Thyroid gland (tissue), 4 donors: ENCODE data around the gene PTPN9. TPM values are rescaled to one million over a fixed set of nuclear protein-coding genes. Genes with fewer than 3 reads are reported as not detected.
A peak's percentile ranks its signal among the peaks of the same experiment; 100 is the strongest.
"Not testable (repeated sequence)": the region's sequence is repeated elsewhere in the genome, so short reads cannot be mapped to it uniquely, and the experiment has no call there.

Source experiments
- DNase-seq, 2 donors: peaks; one replicate each; pipeline ENCODE4 v3.0.0-alpha.2; 2019
- H3K27ac ChIP-seq, 3 donors: fragments of 200-600 bp; sonication (generic); 1 replicate in 2 of 3; 2 replicates in 1 of 3; pipeline ENCODE4 v1.5.1; 2016 to 2019; ENCODE audit warnings: mild to moderate bottlenecking in 1 of 3, moderate library complexity in 1 of 3
- H3K27me3 ChIP-seq: fragments of 200-600 bp; sonication (generic); one replicate; pipeline ENCODE4 v1.5.1; 2019
- H3K36me3 ChIP-seq, 2 donors: fragments of 200-600 bp; sonication (generic); one replicate each; pipeline ENCODE4 v1.5.1; 2016 to 2019
- H3K4me1 ChIP-seq, 2 donors: fragments of 200-600 bp; sonication (generic); one replicate each; pipeline ENCODE4 v1.5.1; 2017 to 2019
- H3K4me3 ChIP-seq, 3 donors: fragments of 200-600 bp; sonication (generic); replicated peaks in 1 of 3; 1 replicate in 2 of 3; 2 replicates in 1 of 3; pipeline ENCODE4 v1.5.1; 2016; ENCODE audit warnings: mild to moderate bottlenecking in 1 of 3
- H3K9me3 ChIP-seq: fragments of 200-600 bp; sonication (generic); one replicate; pipeline ENCODE4 v1.5.1; 2017
- CTCF ChIP-seq, 6 experiments: fragments of 200-600 bp in 3 of 6; fragments of 450-650 bp in 3 of 6; sonication (generic) in 3 of 6; IDR thresholded peaks; one replicate each; pipeline ENCODE4 v1.5.1; 2016 to 2019; ENCODE audit warnings: antibody characterized with exemption in 6 of 6, mild to moderate bottlenecking in 2 of 6, inconsistent platforms in 1 of 6, moderate library complexity in 1 of 6
- POLR2A ChIP-seq, 2 donors: fragments of 450-650 bp; IDR thresholded peaks; one replicate each; pipeline ENCODE4 v1.6.1; 2017; ENCODE audit warnings: antibody characterized with exemption in 2 of 2, mild to moderate bottlenecking in 2 of 2, moderate library complexity in 1 of 2
- WGBS, 2 donors: methylation state at CpG; one replicate each; pipeline ENCODE4 v1.1.5; 2017; 5-methylcytosine and 5-hydroxymethylcytosine counted together
- intact Hi-C: fragments of 100-400 bp; cut with DNase I; formaldehyde crosslinking; loops from one replicate; pipeline ENCODE4 v1.15.1; 2023
- total RNA-seq, 4 donors: library from RNA; depleted of rRNA; stranded (reverse); fragments of >200 nt; gene quantifications; one replicate each; pipeline ENCODE4 v1.2.3, GENCODE V29; 2016

Gene PTPN9
- total RNA-seq, 4 donors from 2014 or later = 66.4 to 83.5 (median 73.6) TPM

GRCh38 chr15:75570126-75570845, 8.8 kb downstream of the PTPN9 start:
- no peaks in the 10 kb centered on the region for H3K27me3 ChIP-seq
- WGBS, 2 donors = 79% methylated on average over 8 of the region's 8 CpGs
- intact Hi-C loops = no loop called here
- no peak overlapping the region for H3K4me3 ChIP-seq
- no peak for TF ChIP-seq CTCF (IDR thresholded peaks at IDR 0.05)
- TF ChIP-seq POLR2A (IDR thresholded peaks at IDR 0.05) = no peak
- H3K9me3 ChIP-seq = no peaks in the 10 kb centered on the region
- H3K36me3 ChIP-seq = no peaks in the 10 kb centered on the region
- peaks cover 6 to 9% of the 10 kb centered on the region in 2 donors for H3K4me1 ChIP-seq
- H3K27ac ChIP-seq = no peak overlapping the region
- DNase-seq = no peak

GRCh38 chr15:75565062-75565970, 13.8 kb downstream of the PTPN9 start:
- H3K4me1 ChIP-seq = peaks cover 0 to 4% of the 10 kb centered on the region in 2 donors
- intact Hi-C loops = no loop called here
- H3K36me3 ChIP-seq = no peaks in the 10 kb centered on the region
- H3K4me3 ChIP-seq = no peak overlapping the region
- H3K27ac ChIP-seq = no peak overlapping the region
- no peaks in the 10 kb centered on the region for H3K9me3 ChIP-seq
- no peaks in the 10 kb centered on the region for H3K27me3 ChIP-seq
- 97% methylated on average over 3 of the region's 3 CpGs for WGBS, 2 donors
- TF ChIP-seq CTCF (IDR thresholded peaks at IDR 0.05) (no peak), POLR2A (IDR thresholded peaks at IDR 0.05) (no peak)
- DNase-seq = no peak

- TF ChIP-seq CTCF (IDR thresholded peaks at IDR 0.05) (no peak), POLR2A (IDR thresholded peaks at IDR 0.05) (no peak)
- Histone ChIP-seq H3K27ac (no peak overlapping the region), H3K36me3 (no peaks in the 10 kb centered on the region), H3K4me1 (peaks cover 0 to 5% of the 10 kb centered on the region in 2 donors), H3K9me3 (no peaks in the 10 kb centered on the region), H3K27me3 (no peaks in the 10 kb centered on the region), H3K4me3 (no peak overlapping the region)
- WGBS, 2 donors = 97 to 99% methylated on average over 5 of the region's 5 CpGs
- intact Hi-C loops = no loop called here
- DNase-seq = no peak
Observed at GRCh38 chr15:75561888-75562287, 17.2 kb downstream of the PTPN9 start.

- DNase-seq = peak; percentile 34 to 43
- intact Hi-C loops, H3K4me1 ChIP-seq, H3K27me3 ChIP-seq, H3K36me3 ChIP-seq, H3K9me3 ChIP-seq, H3K4me3 ChIP-seq: not testable (repeated sequence)
- H3K27ac ChIP-seq = peak overlapping the region in 1 of 3 donors; percentile 24
- WGBS, 2 donors = 38 to 39% methylated on average over 6 of the region's 6 CpGs
Observed at GRCh38 chr15:75559360-75559759, 19.8 kb downstream of the PTPN9 start.

- H3K9me3 ChIP-seq, H3K4me3 ChIP-seq, H3K27me3 ChIP-seq, DNase-seq, intact Hi-C loops, H3K36me3 ChIP-seq, H3K4me1 ChIP-seq, H3K27ac ChIP-seq: not testable (repeated sequence)
- WGBS, 2 donors = 95 to 100% methylated on average over 7 to 26 of the region's 28 CpGs
Observed at GRCh38 chr15:75558955-75559354, 20.2 kb downstream of the PTPN9 start.

GRCh38 chr15:75554717-75555116, 24.4 kb downstream of the PTPN9 start:
- Histone ChIP-seq H3K4me3 (no peak overlapping the region), H3K27ac (no peak overlapping the region), H3K4me1 (peaks cover 0 to 1% of the 10 kb centered on the region in 2 donors), H3K9me3 (no peaks in the 10 kb centered on the region), H3K27me3 (no peaks in the 10 kb centered on the region), H3K36me3 (no peaks in the 10 kb centered on the region)
- DNase-seq = no peak
- intact Hi-C loops = no loop called here
- TF ChIP-seq CTCF (IDR thresholded peaks at IDR 0.05) (no peak), POLR2A (IDR thresholded peaks at IDR 0.05) (no peak)
